GM21528 (cell line): ENCODE results near the gene MAN1C1.

Source experiments
- ATAC-seq: cut with Tn5 transposase; IDR thresholded peaks from one replicate; pipeline ENCODE4 v1.9.1; 2021; ENCODE audit warnings: mild to moderate bottlenecking, moderate library complexity; ENCODE audit not compliant: unreplicated experiment, low FRiP score

MAN1C1 gene

GRCh38 chr1:25675729-25676476, 59.3 kb downstream of the MAN1C1 start:
- peak; percentile 94 for ATAC-seq

DNA sequence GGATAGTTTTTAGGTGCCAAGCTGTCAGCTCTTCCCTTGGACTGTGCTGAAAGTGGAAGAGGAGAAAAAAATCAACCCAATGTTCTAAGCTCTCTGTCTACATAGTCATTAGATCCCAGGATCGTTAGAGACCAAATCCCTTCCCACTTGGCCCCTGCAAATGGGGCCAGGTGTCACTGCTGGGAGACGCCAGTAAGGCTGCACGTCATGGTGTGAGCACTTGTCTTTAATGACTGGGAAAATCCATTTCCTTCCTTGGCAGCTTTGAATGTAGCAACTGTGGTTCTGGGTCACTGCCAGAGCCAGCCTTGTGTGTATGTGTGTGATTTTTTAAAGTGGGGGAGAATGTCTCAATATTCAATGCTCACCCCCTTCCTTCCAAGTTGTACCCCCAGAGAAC, 59.9 kb downstream of the MAN1C1 start:
- ATAC-seq = no peak

DNA sequence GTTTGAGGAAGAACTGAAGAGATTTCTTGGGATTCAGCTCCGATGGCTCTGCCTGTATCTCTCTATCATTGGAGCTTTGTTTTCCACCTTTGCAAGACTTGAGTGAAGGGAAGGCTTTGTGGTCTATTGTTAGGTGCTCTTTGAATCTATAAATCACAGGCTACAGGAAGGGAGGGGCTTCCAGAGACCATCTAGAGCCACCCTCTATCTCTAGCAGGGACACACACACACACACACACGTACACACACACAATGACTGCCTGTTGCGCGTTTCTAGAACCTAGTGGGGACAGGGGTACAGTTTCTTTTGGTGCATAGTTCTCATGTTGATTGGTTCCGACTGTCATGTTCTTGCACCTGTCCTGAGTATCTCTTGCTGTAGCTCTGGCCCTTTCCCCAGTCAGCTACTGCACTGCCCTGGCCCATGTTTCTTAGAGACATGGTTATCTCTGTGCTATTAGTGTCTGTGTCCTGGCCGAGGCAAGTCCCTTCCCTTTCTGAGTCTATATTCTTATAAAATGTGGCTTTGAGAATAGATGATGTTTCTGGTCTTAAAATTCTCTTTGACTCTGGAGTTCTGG, 60.7 kb downstream of the MAN1C1 start:
- no peak for ATAC-seq

GRCh38 chr1:25679171-25679570, 62.6 kb downstream of the MAN1C1 start:
- ATAC-seq = no peak

DNA sequence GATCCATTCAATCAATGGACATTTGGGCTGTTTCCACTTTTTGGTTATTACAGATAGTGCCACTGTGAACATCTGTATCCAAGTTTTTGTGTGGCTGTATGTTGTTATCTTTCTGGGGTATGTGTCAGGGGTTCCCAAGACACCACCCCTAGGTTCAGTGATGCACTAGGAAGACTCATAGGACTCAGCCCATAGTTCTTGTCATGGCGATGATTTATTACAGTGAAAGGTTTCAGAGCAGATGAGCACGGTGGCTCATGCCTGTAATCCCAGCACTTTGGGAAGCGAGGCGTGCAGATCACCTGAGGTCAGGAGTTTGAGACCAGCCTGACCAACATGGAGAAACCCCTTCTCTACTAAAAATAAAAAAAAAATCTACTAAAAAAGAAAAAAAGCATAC, 64.1 kb downstream of the MAN1C1 start:
- ATAC-seq = no peak

DNA sequence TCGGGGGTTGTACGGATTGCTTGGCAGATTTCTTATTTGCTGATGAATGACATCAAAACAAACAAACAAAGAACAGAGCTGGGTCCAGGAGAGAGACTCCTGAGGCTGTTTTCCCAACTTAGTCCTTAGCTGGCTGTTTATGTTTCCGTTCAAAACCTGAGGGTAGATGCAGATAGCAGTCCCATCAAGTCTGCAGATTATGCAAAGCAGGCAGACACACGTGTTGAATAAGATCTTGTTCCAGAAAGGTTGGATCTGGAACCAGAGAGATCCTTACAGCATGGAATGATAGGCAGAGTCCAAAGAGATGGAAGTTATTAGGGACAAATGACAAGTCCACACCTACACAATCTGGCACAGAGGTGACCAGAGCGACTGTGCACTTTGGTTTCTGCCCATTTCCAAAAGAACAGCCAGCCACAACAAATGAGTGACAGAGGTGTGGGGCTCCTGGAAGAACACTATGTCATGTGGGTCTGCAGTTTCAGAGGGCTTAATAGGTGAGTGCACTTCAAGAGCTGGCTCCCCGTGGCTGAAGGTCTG, 65.5 kb downstream of the MAN1C1 start:
- ATAC-seq = no peak

DNA sequence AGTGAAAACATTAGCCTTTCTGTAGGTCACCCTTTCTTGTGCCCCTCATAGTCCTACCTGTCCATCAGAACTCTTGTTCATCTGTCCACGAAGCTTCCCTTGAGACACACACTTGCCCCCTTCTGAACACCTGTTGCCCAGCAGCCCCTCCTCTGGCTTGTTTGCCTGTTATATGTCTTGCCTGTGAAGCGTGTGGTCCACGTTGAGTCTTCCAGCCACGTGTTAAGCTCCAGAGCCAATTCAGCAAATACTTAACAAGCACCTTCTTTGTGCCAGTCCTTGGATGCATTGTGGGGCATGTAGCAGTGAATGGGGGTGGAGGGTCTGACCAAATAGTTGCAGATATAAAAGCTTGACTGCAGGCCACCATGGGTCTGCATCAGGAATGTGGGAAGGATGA, 66.6 kb downstream of the MAN1C1 start:
- no peak for ATAC-seq

DNA sequence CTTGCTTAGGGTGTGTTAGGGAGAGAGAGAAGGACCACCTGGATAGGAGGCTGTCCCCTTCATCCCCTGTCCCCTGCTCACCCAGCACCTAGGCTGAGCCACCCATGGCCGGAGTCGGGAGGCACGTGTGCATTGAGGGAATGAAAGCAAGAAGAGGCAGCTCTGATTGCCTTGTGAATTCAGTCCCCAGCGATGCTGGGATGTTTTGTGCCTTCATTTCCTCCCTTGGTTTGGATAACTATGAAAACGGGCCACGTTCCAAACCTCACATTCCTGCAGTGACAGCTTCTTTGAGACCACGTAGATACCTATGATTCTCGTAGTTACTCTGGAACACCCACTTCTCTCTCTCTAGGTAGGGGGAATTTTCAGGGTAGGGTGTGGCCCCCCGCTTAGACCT, 67.1 kb downstream of the MAN1C1 start:
- ATAC-seq = no peak

DNA sequence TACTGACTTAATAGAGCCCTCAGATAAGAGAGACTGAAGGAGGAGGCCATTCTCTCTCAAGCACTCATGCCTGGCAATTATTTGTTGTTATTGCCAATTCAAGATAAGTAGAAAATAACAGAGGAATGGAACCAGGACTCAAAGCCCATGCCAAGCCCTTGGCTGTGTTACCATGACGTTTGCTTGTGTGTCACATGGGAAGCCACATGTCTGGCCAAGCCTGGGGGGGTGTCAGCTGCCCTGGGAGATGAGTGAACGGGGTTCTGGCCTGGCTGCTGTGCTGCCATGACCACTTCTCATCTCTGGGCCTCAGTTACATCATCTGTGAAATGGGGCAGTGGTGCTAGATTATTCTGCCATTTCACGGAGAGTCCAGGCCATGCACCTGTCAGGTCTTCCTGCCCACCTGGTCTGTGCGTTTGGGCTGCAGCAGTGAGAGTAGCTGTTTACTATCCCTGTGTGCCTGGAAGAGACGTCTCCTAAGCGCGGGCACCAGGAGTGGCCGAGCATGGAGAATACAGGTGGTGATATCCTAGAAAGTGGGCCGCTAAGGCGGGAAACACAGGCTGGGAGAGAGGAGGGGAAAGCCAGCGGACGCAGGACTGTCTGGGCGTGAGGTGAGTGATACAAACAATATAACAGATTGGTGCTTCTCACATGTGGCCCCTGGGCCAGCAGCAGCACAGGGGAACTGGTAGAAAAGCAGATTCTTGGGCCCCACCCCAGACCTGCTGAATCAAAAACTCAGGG, 67.8 kb downstream of the MAN1C1 start:
- no peak for ATAC-seq

- no peak for ATAC-seq
Observed at GRCh38 chr1:25685211-25685750, 68.7 kb downstream of the MAN1C1 start.

- no peak for ATAC-seq
Observed at GRCh38 chr1:25685938-25686665, 69.5 kb downstream of the MAN1C1 start.

GRCh38 chr1:25687221-25688017, 70.8 kb downstream of the MAN1C1 start:
- ATAC-seq = no peak

DNA sequence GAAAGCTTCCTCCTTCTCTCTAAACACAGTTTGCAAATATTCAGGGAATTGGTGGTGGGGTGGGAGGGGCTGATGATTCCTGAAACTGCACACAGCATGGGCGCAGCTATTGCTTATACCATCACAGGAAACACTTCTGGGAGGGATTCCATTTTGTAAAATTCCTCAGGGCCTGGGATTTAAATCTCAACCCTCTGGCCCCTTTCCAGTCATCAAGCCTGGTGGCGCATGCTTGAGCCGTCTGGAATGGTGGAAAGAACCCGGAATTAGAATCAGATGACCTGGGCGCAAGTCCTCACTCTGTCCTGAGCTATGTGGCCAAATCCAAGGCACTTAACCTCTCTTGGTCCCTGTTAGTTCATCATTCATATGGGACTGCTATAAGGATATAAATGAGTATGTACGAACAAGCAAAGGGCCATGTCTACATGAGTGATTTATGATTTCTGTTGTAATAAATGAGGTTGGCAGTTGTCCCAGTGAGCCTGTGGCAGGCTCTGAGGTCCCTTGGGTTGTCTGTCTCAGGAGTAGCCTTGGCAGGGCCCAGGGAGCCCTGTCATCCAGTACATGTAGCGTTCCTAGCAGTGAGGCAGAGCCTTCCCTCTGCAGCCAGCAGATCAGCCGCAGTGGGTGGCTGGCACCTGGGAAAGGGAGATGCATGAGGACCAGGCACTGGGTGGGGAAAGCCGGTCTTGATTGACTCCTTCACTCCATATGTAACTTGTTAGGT, 72.0 kb downstream of the MAN1C1 start:
- ATAC-seq = no peak

DNA sequence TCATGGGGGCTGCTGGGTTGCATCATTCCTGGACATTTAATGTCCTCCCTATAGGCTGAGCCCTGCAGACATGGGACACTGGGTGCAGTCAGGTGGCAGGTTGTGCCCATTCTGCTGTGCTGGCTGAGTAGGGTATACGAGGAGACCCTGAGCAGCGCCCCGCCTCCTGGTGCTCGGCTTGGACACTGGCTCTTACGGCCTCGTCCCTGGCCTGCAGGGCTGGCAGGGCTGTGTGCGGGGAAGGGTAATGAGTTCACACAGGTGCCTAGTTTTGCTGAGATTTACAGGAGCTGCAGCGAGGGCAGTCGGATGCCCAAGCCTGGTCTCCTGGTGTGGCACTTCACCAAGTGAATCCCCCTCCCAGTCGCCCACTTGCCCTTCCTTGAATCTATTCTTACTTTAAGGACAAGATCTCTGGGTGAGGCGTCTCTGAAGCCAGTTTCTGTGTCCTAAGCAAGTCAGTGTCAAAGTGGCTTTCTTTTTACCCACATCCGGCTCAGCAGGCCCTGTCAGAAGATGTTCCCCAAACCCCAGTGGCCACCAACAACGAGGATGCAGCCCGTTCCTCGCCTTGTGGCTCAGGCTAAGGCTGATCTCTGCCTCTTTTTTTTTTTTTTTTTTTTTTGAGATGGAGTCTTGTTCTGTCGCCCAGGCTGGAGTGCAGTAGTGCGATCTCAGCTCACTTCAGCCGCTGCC, 73.2 kb downstream of the MAN1C1 start:
- no peak for ATAC-seq

DNA sequence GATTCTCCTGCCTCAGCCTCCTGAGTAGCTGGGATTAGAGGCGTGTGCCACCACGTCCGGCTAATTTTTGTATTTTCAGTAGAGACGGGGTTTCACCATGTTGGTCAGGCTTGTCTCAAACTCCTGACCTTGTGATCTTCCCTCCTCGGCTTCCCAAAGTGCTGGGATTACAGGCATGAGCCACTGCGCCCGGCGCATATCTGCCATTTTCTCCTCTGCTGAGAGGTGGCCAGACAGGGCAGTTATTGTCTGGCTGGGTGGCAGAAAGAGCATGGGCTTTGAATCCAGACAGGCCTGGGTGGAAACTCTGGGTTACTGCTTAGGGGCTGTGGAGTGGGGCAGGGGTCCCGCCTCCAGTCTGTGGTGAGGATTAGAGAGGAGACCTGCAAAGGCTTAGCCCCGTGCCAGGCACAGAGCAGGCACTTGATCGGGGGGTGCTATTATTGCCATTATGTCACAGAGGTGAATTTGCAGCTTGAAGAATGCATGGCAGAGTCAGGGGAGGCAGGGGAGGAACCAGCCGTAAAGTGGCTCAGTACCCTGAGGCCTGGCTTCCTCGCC, 73.9 kb downstream of the MAN1C1 start:
- ATAC-seq = no peak

DNA sequence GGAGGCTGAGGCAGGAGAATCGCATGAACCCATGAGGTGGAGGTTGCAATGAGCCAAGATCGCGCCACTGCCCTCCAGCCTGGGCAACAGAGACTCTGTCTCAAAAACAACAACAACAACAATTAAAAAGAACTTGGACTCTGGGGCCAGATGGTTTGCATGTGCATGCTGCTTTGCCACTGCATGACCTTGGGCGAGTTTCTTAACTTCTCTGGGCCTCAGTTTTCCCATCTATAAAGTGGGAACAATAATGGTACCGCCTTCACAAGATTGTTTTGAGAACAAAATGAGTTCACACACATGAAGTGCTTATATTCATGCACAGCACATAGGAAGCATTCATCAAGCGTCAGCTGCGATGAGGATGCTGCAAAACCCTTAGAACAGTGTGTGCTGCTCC, 74.6 kb downstream of the MAN1C1 start:
- ATAC-seq = no peak

GRCh38 chr1:25692560-25692959, 76.0 kb downstream of the MAN1C1 start:
- ATAC-seq = no peak
